Loucy (cell line): ENCODE results near the gene FBXO42.

Experiments used
- CTCF ChIP-seq: fragments of 200-600 bp; sonication (generic); conservative IDR thresholded peaks from 2 replicates; pipeline ENCODE4 v1.5.1; 2014; ENCODE audit warnings: mild to moderate bottlenecking, antibody characterized with exemption, low read length
- EZH2phosphoT487 ChIP-seq: fragments of 200-600 bp; IDR thresholded peaks from 2 replicates; pipeline ENCODE4 v1.6.1; 2018; ENCODE audit warnings: antibody characterized with exemption, mild to moderate bottlenecking, moderate library complexity, borderline replicate concordance

DNA sequence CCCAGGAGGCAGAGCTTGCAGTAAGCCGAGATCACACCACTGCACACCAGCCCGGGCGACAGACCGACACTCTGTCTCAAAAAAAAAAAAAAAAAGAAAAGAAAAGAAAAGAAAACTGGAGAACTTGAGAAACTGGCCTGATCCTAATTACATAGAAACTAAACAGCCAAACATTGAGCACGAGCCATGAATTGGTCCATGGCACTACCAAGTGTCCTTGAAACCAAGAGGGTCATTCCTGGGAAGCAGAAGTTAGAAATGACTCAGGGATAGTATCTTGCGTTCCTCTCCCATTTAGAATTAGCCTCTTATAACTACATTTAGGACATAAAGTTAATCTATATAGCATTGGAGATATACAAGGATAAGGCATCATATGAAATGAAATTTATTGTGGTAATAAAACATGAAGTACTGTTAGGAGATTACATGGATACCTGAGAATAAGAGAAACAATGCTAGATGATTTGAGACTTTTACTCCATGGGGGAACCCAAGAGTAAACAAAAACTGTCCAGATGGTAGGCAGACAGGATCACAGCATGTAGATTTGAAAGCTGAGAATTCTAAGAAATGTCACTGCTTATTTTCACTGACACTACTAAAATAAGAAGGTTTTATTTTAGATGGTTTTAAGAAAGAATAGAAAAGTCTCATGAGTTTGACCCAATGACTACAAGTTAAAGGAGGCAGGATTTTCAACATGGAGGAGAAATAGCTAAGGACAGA lies 75.8 kb downstream of the FBXO42 start:
- TF ChIP-seq CTCF (no peak), EZH2phosphoT487 (no peak)
